ENCODE measurements around the gene POMT2.
"Not testable (repeated sequence)": the region's sequence is repeated elsewhere in the genome, so short reads cannot be mapped to it uniquely, and the experiment has no call there.

Gene POMT2

GRCh38 chr14:77320238-77320935 is at the start of gene POMT2:
Gene POMT2, minus strand, starts transcription at chr14:77320883. Its CDS starts 202 bp downstream, at chr14:77320681.
- FAIRE-seq = no peak

- no peak for FAIRE-seq
These were observed 48.6 kb upstream of the POMT2 start for GRCh38 chr14:77369285-77369684.

GRCh38 chr14:77364146-77364545 is 43.5 kb upstream of the POMT2 start:
- no peak for FAIRE-seq

- no peak for FAIRE-seq
These were observed 38.9 kb upstream of the POMT2 start for GRCh38 chr14:77359626-77360025.

- FAIRE-seq = no peak
These were observed 36.2 kb upstream of the POMT2 start for GRCh38 chr14:77356899-77357298.

GRCh38 chr14:77355811-77356210 is 35.1 kb upstream of the POMT2 start:
- no peak for FAIRE-seq

GRCh38 chr14:77353469-77354141 is 32.9 kb upstream of the POMT2 start:
- no peak for FAIRE-seq

GRCh38 chr14:77347751-77348150 is 27.1 kb upstream of the POMT2 start:
- no peak for FAIRE-seq

- FAIRE-seq = no peak
These were observed 25.8 kb upstream of the POMT2 start for GRCh38 chr14:77346495-77346894.

GRCh38 chr14:77344377-77344996 is 23.8 kb upstream of the POMT2 start:
- no peak for FAIRE-seq

- no peak for FAIRE-seq
These were observed 23.0 kb upstream of the POMT2 start for GRCh38 chr14:77343662-77344061.

GRCh38 chr14:77342726-77343397 is 22.2 kb upstream of the POMT2 start:
- no peak for FAIRE-seq

GRCh38 chr14:77340389-77340788 is 19.7 kb upstream of the POMT2 start:
- FAIRE-seq = no peak

- no peak for FAIRE-seq
These were observed 18.7 kb upstream of the POMT2 start for GRCh38 chr14:77339407-77339806.

- FAIRE-seq = no peak
These were observed 17.6 kb upstream of the POMT2 start for GRCh38 chr14:77338302-77338701.

- FAIRE-seq = no peak
These were observed 17.2 kb upstream of the POMT2 start for GRCh38 chr14:77337880-77338279.

- FAIRE-seq = not testable (repeated sequence)
These were observed 16.6 kb upstream of the POMT2 start for GRCh38 chr14:77337255-77337654.

GRCh38 chr14:77335576-77335975 is 14.9 kb upstream of the POMT2 start:
- no peak for FAIRE-seq

GRCh38 chr14:77329872-77330271 is 9.2 kb upstream of the POMT2 start:
- no peak for FAIRE-seq

- no peak for FAIRE-seq
These were observed 6.4 kb upstream of the POMT2 start for GRCh38 chr14:77327111-77327510.

GRCh38 chr14:77325746-77326094 is 5.0 kb upstream of the POMT2 start:
- no peak for FAIRE-seq

GRCh38 chr14:77324816-77325745 is 4.4 kb upstream of the POMT2 start:
- FAIRE-seq = no peak
